Stomach (tissue), 4 donors: ENCODE measurements around the gene ADPRHL1.

Experiments used
- EP300 ChIP-seq: sonication (generic); formaldehyde crosslinking; IDR thresholded peaks from one replicate; pipeline ENCODE4 v1.6.1; 2017; ENCODE audit warnings: antibody characterized with exemption
- POLR2A ChIP-seq, 4 donors: fragments of 450-650 bp; IDR thresholded peaks; one replicate each; pipeline ENCODE4 v1.6.1; 2016; ENCODE audit warnings: antibody characterized with exemption in 4 of 4, control low read depth in 2 of 4, mild to moderate bottlenecking in 1 of 4, moderate library complexity in 1 of 4
- POLR2AphosphoS5 ChIP-seq, 3 donors: sonication (generic); formaldehyde crosslinking; IDR thresholded peaks; one replicate each; pipeline ENCODE4 v1.6.1; 2016; ENCODE audit warnings: antibody characterized with exemption in 3 of 3
- TF ChIP-seq, protein P1 (sequence below), 7 experiments: fragments of 450-650 bp in 4 of 7; fragments of 200-600 bp in 3 of 7; sonication (generic) in 3 of 7; IDR thresholded peaks; one replicate each; pipeline ENCODE4 v1.5.1; 2016 to 2019; ENCODE audit warnings: antibody characterized with exemption in 7 of 7, control low read depth in 2 of 7, mild to moderate bottlenecking in 1 of 7

DNA sequence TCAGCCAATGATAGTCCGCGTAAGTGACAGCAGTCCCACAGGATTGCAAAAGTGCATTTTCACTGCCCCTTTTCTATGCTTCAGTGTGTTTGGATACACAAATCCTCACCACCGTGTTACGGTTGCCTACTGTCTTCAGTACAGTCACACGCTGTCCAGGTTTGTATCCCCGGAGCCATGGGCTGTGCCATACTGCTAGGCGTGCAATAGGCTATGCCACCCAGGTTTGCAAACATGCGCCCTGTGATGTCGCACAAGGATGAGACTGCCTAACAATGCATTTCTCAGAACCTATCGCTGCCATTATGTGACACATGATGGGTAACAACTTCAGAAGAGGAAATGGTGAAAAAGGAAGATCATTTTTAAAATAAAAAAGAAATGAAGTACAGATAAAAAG lies 16.8 kb upstream of the ADPRHL1 start:
- TF ChIP-seq, protein P1, sequence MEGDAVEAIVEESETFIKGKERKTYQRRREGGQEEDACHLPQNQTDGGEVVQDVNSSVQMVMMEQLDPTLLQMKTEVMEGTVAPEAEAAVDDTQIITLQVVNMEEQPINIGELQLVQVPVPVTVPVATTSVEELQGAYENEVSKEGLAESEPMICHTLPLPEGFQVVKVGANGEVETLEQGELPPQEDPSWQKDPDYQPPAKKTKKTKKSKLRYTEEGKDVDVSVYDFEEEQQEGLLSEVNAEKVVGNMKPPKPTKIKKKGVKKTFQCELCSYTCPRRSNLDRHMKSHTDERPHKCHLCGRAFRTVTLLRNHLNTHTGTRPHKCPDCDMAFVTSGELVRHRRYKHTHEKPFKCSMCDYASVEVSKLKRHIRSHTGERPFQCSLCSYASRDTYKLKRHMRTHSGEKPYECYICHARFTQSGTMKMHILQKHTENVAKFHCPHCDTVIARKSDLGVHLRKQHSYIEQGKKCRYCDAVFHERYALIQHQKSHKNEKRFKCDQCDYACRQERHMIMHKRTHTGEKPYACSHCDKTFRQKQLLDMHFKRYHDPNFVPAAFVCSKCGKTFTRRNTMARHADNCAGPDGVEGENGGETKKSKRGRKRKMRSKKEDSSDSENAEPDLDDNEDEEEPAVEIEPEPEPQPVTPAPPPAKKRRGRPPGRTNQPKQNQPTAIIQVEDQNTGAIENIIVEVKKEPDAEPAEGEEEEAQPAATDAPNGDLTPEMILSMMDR (IDR thresholded peaks at IDR 0.05) = no peak
- TF ChIP-seq POLR2A (IDR thresholded peaks at IDR 0.05) (no peak), EP300 (no peak), POLR2AphosphoS5 (IDR thresholded peaks at IDR 0.05) (no peak)
